IPS-11a (cell line): ENCODE measurements around the gene BLTP3B.
"Not testable (repeated sequence)": the region's sequence is repeated elsewhere in the genome, so short reads cannot be mapped to it uniquely, and the experiment has no call there.

Source experiments
- H3K4me3 ChIP-seq: one replicate; pipeline ENCODE4 v1.5.1; 2013; ENCODE audit warnings: low read depth, low read length, control low read depth

The BLTP3B gene, protein sequence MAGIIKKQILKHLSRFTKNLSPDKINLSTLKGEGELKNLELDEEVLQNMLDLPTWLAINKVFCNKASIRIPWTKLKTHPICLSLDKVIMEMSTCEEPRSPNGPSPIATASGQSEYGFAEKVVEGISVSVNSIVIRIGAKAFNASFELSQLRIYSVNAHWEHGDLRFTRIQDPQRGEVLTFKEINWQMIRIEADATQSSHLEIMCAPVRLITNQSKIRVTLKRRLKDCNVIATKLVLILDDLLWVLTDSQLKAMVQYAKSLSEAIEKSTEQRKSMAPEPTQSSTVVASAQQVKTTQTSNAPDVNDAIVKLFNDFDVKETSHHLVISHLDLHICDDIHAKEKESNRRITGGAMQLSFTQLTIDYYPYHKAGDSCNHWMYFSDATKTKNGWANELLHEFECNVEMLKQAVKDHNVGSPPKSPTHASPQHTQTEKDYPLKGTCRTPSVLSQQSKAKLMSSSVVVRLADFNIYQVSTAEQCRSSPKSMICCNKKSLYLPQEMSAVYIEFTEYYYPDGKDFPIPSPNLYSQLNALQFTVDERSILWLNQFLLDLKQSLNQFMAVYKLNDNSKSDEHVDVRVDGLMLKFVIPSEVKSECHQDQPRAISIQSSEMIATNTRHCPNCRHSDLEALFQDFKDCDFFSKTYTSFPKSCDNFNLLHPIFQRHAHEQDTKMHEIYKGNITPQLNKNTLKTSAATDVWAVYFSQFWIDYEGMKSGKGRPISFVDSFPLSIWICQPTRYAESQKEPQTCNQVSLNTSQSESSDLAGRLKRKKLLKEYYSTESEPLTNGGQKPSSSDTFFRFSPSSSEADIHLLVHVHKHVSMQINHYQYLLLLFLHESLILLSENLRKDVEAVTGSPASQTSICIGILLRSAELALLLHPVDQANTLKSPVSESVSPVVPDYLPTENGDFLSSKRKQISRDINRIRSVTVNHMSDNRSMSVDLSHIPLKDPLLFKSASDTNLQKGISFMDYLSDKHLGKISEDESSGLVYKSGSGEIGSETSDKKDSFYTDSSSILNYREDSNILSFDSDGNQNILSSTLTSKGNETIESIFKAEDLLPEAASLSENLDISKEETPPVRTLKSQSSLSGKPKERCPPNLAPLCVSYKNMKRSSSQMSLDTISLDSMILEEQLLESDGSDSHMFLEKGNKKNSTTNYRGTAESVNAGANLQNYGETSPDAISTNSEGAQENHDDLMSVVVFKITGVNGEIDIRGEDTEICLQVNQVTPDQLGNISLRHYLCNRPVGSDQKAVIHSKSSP (N-terminal part only)

DNA sequence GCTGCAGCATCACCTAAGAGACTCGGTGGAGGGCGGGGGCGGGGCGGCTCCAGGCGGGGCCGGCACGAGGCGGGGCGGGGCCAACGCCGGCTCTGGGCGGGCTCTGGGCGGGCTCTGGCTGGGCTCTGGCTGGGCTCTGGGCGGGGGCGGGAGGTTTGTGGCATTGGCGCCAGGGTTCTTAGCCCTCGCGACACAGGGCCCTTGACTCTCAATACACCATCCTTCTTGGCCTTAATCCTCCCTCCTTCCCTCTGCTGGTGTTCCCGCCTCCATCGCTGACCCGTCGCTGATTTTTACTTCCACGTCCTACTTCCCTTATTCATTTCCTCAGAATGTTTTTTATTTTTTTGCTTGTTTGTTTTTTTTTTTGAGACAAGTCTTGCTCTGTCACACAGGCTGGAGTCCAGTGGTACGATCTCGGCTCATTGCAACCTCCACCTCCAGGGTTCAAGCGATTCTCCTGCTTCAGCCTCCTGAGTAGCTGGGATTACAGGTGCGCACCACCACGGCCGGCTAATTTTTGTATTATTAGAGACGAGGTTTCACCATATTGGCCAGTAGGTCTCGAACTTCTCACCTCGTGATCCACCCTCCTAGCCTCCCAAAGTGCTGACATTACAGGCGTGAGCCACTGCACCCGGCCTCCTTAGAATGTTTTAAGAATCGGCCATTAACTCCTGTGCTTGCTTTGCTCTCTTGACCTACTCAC is at the start of gene BLTP3B:
TSS of gene BLTP3B (minus strand) at position 24 of the 709 bp plus-strand sequence. CDS start 239 bp downstream, outside the sequence.
- peak within 1 kb of the TSS; percentile 93 for H3K4me3 ChIP-seq

GRCh38 chr12:100189636-100190394 is 47.1 kb upstream of the BLTP3B start:
- H3K4me3 ChIP-seq, result no peak overlapping the region

GRCh38 chr12:100188888-100189635 is 46.4 kb upstream of the BLTP3B start:
- not testable (repeated sequence) for H3K4me3 ChIP-seq

GRCh38 chr12:100187857-100188519 is 45.3 kb upstream of the BLTP3B start:
- no peak overlapping the region for H3K4me3 ChIP-seq

GRCh38 chr12:100187068-100187467 is 44.4 kb upstream of the BLTP3B start:
- H3K4me3 ChIP-seq, result no peak overlapping the region

DNA sequence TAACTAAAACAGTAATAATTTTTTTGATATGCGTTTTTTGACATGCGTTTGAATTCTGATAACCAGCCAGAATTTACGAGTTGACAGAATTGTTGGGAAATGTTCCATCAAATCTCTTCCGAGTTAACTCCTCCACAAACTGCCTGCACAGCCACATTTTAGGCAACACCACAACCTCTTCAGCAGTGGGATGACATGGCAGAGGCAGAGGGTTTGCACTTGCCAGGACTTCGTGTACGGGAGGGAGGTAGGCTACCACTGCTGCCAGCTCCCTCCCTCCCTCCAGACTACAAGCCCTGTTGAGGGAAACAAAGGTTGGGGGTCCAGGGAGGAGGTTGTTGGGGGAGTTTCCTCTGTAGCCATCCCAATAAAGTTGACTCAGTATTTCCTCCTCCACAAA is 43.4 kb upstream of the BLTP3B start:
- H3K4me3 ChIP-seq, result no peak overlapping the region

DNA sequence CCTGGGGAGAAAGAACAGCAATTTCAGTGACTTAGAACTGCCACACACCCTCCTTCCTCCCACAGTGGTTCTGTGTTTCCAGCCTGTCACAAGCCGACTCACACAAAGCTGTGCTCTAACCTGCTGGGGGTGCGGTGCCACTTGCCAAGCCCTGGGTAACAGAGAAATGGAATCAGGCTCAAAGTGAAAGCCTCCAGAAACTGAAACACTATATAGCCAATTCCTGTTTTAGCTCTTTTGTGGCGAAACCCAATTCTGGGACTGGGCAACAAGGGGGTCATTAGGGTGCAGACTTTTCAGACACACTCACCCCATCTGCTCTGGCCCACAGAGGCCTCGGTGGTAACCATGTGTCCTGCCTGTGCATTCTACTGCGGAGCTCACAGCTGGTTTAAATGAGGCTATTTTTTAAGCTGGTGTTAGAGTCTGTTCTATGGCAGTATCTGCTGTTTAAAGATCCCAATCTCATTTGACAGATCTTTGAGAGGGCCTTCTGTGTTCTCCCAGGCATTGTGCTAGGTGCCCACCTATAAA is 42.8 kb upstream of the BLTP3B start:
- no peak overlapping the region for H3K4me3 ChIP-seq

- H3K4me3 ChIP-seq, result no peak overlapping the region
Observed at GRCh38 chr12:100184549-100185145, 42.0 kb upstream of the BLTP3B start.

DNA sequence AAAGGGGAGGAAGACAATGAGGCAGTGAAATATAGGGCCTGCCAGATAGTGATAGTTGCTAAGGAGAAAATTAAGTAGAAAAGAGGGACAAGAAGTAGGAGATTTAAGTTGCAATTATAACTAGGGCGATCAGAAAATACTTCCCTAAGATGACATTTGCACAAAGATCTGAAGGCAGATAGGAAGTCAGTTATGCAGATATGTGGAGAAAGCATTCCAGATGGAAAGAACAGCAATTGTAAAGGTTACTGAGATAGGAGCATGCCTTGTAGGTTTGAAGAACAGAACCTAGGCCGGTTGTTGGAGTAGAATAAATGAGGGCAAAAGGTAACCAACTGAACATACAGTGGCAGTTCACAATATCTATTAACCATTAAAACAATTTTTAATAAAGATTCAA is 36.6 kb upstream of the BLTP3B start:
- no peak overlapping the region for H3K4me3 ChIP-seq

DNA sequence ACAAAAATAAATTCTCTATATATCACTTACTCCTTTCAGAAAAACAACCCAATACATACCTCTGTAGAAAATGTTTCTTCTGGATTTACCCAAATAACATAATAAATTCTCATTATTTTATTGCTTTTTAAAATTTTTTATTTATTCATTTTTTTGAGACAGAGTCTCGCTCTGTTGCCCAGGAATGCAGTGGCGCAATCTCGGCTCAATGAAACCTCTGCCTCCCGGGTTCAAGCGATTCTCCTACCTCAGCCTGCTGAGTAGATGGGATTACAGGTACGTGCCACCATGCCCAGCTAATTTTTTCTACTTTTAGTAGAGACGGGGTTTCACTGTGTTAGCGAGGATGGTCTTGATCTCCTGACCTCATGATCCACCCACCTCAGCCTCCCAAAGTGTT is 33.8 kb upstream of the BLTP3B start:
- not testable (repeated sequence) for H3K4me3 ChIP-seq

GRCh38 chr12:100174495-100174894 is 31.8 kb upstream of the BLTP3B start:
- H3K4me3 ChIP-seq, result no peak overlapping the region

DNA sequence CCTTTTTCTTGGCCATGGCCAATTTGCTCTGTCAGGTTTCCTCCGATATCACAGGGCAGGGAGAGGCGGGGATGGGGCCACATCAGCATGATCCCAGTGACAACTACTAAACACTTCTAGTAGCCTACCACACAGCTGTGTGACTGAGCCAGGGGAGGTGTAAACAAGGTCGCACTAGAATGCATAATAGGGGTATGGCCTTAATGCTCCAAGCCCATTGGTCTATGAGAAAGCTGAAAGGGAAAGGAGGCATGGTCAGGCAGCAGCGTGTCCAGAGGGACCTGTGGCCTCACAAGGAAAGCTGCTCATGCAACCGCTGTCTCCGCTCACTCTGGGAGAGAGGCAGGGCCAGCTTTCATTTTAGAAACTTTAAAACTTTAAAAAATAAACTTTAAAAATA is 30.4 kb upstream of the BLTP3B start:
- no peak overlapping the region for H3K4me3 ChIP-seq

DNA sequence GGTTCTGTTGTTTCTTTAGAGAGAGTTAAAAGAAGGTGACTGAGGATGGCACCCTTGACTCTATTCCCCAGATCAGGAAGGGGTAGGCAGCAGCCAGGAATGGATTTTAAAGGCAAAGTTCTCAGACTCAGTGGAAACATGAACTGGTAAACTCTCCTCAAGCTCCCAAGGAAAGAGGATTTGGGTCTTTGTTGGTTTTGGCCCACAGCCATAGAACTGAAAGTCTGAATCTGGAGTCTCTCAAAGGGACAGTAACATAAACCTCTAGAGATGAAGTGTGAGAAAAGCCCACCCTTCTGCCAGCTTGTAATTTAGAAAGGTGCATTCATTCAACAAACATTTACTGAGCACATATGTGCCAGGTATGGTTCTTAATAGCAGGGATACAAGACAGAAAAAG is 28.6 kb upstream of the BLTP3B start:
- no peak overlapping the region for H3K4me3 ChIP-seq

- H3K4me3 ChIP-seq, result no peak overlapping the region
Observed at GRCh38 chr12:100170313-100170858, 27.7 kb upstream of the BLTP3B start.

- no peak overlapping the region for H3K4me3 ChIP-seq
Observed at GRCh38 chr12:100169345-100169744, 26.7 kb upstream of the BLTP3B start.

DNA sequence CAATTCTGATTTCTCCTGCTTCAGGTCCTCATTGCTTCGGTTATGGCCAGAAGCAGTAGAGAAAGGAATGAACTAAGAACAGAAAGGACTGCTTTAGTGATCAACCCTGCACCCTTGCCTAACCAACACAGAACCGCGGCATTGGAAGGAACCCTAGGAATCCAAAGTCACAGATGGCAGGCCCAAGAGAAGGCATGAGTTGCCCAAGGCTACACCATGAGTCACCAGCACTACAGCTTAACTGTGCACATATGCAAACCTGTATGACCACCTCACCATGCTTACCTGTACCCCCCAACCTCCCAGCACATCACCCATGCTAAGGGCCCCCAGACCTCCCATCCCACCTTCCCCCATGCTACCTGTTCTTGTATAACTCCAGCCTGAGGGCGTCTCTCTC is 25.9 kb upstream of the BLTP3B start:
- no peak overlapping the region for H3K4me3 ChIP-seq

- H3K4me3 ChIP-seq, result no peak overlapping the region
Observed at GRCh38 chr12:100166232-100166631, 23.6 kb upstream of the BLTP3B start.

DNA sequence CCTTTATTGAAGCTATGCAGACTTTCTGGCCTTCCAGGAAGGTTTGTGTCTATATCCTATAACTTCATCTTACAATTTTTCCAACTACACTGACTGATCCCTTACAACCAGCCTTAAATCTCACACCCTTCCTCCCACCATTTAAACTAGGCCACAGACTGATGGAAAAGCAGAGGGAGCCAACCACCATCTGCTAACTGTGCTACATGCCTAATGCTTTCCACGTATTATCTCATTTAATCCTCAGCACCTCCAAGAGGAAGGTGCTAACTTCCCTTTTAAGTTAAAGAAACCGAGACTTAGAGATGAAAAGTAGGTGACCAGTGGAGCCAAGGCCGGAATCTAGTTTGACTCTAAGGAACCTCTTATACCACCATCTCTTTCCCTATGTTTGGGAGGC is 22.7 kb upstream of the BLTP3B start:
- no peak overlapping the region for H3K4me3 ChIP-seq
